ENCODE data around the gene MACROD2.

The MACROD2 gene

DNA sequence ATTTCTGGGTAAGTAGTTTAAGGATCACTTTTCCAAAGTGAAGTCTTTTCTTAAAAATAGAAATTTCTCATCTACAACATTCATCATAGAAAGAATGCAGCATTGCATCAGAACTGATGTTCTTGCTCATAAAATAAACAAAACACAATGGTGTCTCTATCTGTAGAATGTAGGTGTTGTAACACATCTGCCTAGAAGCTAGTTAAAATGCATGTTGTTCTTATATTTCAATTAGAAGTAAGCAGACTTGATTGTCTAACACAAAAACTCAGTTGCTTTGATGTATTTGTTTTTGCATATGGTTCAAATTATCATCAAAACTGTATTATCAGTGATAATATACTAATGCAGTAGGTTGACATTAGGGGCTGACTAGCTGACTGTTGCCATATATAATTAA, 996.8 kb downstream of the MACROD2 start:
- Histone ChIP-seq H3K36me3 (ENCODE audit: control insufficient read depth, insufficient read depth, low read length) (no peaks in the 10 kb centered on the region), H3K4me3 (replicated peaks; ENCODE audit: low read depth, low read length) (no peak overlapping the region), H3K27me3 (replicated peaks; ENCODE audit: control insufficient read depth, insufficient read depth, low read length) (no peaks in the 10 kb centered on the region)
- no peak for DNase-seq (ENCODE audit: extremely low read depth, insufficient read length)
- TF ChIP-seq, protein P1, sequence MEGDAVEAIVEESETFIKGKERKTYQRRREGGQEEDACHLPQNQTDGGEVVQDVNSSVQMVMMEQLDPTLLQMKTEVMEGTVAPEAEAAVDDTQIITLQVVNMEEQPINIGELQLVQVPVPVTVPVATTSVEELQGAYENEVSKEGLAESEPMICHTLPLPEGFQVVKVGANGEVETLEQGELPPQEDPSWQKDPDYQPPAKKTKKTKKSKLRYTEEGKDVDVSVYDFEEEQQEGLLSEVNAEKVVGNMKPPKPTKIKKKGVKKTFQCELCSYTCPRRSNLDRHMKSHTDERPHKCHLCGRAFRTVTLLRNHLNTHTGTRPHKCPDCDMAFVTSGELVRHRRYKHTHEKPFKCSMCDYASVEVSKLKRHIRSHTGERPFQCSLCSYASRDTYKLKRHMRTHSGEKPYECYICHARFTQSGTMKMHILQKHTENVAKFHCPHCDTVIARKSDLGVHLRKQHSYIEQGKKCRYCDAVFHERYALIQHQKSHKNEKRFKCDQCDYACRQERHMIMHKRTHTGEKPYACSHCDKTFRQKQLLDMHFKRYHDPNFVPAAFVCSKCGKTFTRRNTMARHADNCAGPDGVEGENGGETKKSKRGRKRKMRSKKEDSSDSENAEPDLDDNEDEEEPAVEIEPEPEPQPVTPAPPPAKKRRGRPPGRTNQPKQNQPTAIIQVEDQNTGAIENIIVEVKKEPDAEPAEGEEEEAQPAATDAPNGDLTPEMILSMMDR (IDR thresholded peaks at IDR 0.05; ENCODE audit: insufficient read depth, low read length, poor library complexity, severe bottlenecking) = no peak

DNA sequence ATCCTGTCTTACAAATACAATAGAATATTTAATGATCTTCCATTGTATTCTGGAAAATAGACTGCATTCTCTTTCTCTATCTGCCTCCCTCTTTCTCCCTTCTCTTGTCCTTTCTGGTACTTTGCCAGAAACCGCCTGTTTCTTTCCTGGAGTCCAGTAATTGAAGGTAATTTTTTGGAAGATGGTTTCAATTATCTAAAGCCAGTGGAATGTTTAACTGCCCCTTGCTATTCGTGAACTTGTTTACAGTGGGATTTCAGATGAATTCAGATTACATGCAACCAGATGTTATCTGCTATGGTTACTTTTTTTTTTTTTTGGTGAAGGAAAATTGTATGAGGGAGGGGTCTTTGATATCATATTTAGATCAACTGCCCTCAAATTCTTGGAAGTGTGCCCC, 997.6 kb downstream of the MACROD2 start:
- DNase-seq (ENCODE audit: extremely low read depth, insufficient read length) = no peak

DNA sequence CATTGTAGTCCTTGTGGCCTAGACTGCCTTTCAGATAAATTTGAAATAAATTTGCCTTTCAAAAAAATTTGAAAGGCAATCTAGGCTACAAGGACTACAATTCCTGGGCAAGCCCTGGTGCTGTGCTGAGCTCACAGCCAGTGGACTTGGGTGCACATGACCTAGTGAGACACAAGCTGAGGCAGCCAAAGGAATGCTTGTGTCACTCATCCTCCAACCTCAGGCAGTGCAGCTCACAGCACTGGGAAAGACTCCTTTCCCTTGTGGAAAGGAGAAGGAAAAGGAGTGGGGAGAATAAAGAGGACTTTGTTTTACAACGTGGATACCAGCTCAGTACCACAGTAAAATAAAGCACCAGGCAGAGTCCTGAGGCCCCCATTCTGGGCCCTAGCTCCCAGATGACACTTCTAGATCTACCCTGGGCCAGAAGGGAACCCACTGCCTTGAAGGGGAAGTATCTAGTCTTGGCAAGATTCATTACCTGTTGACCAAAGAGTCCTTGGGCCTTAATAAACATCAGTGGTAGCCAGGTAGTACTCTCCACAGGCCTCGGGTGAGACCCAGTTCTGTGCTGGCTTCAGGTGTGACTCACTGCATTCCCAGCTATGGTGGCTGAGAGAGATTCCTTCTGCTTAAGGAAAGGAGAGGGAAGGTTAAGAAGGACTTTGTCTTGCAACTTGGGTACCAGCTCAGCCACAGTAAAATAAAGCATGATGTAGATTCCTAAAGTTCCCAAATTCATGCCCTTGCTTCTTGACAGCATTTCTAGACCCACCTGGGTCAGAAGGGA, 1001.8 kb downstream of the MACROD2 start:
- DNase-seq (ENCODE audit: extremely low read depth, insufficient read length) = no peak
- TF ChIP-seq, protein P1 (IDR thresholded peaks at IDR 0.05; ENCODE audit: insufficient read depth, low read length, poor library complexity, severe bottlenecking) = no peak
- H3K4me3 ChIP-seq (replicated peaks; ENCODE audit: low read depth, low read length) = no peak overlapping the region
- no peaks in the 10 kb centered on the region for H3K36me3 ChIP-seq (ENCODE audit: control insufficient read depth, insufficient read depth, low read length)
- no peaks in the 10 kb centered on the region for H3K27me3 ChIP-seq (replicated peaks; ENCODE audit: control insufficient read depth, insufficient read depth, low read length)

More for the DNA sequence above, 997.6 kb downstream of the MACROD2 start:
- Histone ChIP-seq H3K36me3 (ENCODE audit: control insufficient read depth, insufficient read depth, low read length) (no peaks in the 10 kb centered on the region), H3K27me3 (replicated peaks; ENCODE audit: control insufficient read depth, insufficient read depth, low read length) (no peaks in the 10 kb centered on the region), H3K4me3 (replicated peaks; ENCODE audit: low read depth, low read length) (no peak overlapping the region)
- TF ChIP-seq, protein P1 (IDR thresholded peaks at IDR 0.05; ENCODE audit: insufficient read depth, low read length, poor library complexity, severe bottlenecking) = no peak

DNA sequence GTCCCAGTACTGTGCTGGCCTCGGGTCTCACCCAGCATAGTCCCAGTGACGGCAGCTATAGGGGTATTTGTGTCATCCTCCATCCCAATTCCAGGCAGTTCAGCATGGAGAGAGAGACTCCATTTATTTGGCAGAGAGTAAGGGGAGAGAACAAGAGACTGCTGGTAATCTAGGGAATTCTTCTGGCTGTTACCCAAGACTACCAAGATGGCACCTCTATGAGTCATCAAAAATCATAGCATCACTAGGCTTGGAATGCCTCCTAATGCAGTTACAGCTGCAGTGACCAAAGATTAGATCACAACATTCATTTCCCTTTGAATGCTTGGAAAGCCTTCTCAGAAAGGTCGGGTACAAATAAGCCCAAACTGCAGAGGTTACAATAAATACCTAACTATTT, 1002.5 kb downstream of the MACROD2 start:
- Histone ChIP-seq H3K36me3 (ENCODE audit: control insufficient read depth, insufficient read depth, low read length) (no peaks in the 10 kb centered on the region), H3K4me3 (replicated peaks; ENCODE audit: low read depth, low read length) (no peak overlapping the region), H3K27me3 (replicated peaks; ENCODE audit: control insufficient read depth, insufficient read depth, low read length) (no peaks in the 10 kb centered on the region)
- DNase-seq (ENCODE audit: extremely low read depth, insufficient read length) = no peak
- TF ChIP-seq, protein P1 (IDR thresholded peaks at IDR 0.05; ENCODE audit: insufficient read depth, low read length, poor library complexity, severe bottlenecking) = no peak

DNA sequence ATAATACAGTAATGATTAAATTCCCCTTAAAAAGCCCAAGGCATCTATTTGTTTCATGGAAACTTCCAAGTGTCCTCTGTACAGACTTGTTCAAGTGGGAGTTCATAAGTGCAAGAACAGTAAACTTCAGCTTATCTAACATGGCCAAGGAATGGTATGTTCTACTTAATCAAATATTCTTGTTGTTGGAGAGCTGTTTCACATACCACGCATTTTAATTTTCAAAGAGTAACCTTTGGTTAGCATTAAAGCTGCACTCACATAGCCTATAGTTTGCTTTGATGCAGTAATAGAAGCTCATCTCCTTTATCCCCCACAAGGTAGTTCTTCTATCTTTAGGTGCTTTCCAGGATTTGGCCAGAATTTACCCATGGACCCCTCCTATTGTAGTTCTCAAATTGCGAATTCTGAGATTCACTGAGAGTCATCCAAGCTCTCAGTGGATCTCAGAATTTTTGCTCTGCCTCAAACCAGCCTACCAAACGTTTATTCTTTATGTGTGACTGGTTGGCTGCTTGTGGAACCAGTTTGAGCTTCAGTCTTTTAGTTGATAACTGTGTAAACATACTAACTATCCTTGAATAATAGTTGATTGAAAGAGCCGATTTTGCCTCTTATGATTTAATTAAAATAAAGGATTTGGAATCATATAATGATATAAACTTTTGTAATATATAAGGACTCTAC, 1010.1 kb downstream of the MACROD2 start:
- Histone ChIP-seq H3K4me3 (replicated peaks; ENCODE audit: low read depth, low read length) (no peak overlapping the region), H3K27me3 (replicated peaks; ENCODE audit: control insufficient read depth, insufficient read depth, low read length) (no peaks in the 10 kb centered on the region), H3K36me3 (ENCODE audit: control insufficient read depth, insufficient read depth, low read length) (no peaks in the 10 kb centered on the region)
- no peak for DNase-seq (ENCODE audit: extremely low read depth, insufficient read length)
- TF ChIP-seq, protein P1 (IDR thresholded peaks at IDR 0.05; ENCODE audit: insufficient read depth, low read length, poor library complexity, severe bottlenecking) = no peak

Measured in GM06990 (cell line).